ENCODE measurements around the gene CHMP4A.
A peak's percentile ranks its signal among the peaks of the same experiment; 100 is the strongest.
"Not testable (repeated sequence)": the region's sequence is repeated elsewhere in the genome, so short reads cannot be mapped to it uniquely, and the experiment has no call there.

Gene CHMP4A

DNA sequence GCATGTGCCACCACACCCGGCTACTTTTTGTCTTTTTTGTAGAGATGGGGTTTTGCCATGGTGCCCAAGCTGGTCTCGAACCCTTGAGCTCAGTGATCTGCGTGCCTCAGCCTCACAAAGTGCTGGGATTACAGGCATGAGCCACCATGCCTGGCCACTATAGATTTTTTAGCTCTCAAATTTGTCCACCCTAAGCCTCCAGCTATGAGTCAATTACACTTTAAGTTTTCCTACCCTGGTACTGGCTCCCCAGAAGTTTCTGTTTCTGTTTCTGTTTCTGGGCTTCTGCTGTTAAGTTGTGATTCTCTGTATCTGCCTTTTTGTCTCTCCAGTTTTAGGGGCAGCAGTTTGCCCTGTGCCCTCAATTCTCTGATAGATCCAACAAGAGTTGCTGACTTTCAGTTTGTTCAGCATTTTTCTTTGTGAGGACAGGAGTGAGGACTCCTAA is 33.5 kb upstream of the CHMP4A start:
- Histone ChIP-seq H3K4me1 (ENCODE audit: control insufficient read depth in 1 of 2, insufficient read depth in 2 of 2, low read length in 2 of 2) (peaks cover 6 to 18% of the 10 kb centered on the region in 2 donors), H3K9ac (ENCODE audit: low read depth in 1 of 2, low read length in 2 of 2) (peak overlapping the region in 1 of 2 donors; percentile 4), H3K4me3 (ENCODE audit: low read depth in 1 of 2, low read length in 2 of 2) (no peak overlapping the region), H3K27ac (ENCODE audit: low read depth, low read length) (no peak overlapping the region), H3K9me3 (ENCODE audit: control insufficient read depth in 1 of 2, low read length in 2 of 2) (no peaks in the 10 kb centered on the region), H3K27me3 (ENCODE audit: control insufficient read depth in 1 of 2, insufficient read depth in 2 of 2, low read length in 2 of 2) (no peaks in the 10 kb centered on the region), H3K36me3 (ENCODE audit: control insufficient read depth in 1 of 2, insufficient read depth in 2 of 2, low read length in 2 of 2) (no peaks in the 10 kb centered on the region)

DNA sequence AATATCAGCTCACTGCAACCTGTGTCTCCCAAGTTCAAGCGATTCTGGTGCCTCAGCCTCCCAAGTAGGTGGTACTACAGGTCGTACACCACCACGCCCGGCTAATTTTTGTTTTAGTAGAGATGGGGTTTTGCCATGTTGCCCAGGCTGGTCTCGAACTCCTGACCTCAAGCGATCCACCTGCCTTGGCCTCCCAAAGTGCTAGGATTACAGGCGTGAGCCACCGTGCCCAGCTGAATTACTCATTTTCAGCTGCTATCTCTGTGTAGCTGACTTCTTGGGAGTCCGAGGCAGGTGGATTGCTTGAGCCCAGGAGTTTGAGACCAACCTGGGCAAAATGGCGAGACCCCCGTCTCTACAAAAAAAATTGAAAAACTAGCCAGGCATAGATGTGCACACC is 32.1 kb upstream of the CHMP4A start:
- not testable (repeated sequence) for H3K9ac ChIP-seq (ENCODE audit: low read depth in 1 of 2, low read length in 2 of 2); H3K4me3 ChIP-seq (ENCODE audit: low read depth in 1 of 2, low read length in 2 of 2); H3K27ac ChIP-seq (ENCODE audit: low read depth, low read length)

DNA sequence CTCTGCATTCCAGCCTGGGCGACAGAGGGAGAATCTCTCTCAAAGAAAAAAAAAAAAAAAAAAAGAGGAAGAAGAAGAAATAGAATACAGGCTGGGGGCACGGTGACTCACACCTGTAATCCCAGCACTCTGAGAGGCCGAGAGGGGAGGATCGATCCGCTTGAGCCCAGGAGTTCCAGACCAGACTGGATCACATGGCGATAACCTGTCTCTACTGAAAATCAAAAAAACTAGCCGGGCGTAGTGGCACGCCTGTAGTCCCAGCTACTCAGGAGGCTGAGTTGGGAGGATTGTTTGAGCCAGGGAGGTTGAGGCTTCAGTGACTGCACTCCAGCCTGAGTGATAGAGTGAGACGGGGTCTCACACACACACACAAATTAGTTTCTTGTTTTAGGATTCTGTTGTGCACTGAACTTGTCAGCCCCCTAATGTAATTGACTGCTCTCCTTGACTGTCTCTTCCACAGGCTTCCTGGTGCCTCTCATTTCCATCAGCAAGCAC is 30.1 kb upstream of the CHMP4A start:
- H3K4me3 ChIP-seq (ENCODE audit: low read depth in 1 of 2, low read length in 2 of 2) = peak overlapping the region; percentile 84 to 93
- no peaks in the 10 kb centered on the region for H3K27me3 ChIP-seq (ENCODE audit: control insufficient read depth in 1 of 2, insufficient read depth in 2 of 2, low read length in 2 of 2)
- peaks cover 22 to 27% of the 10 kb centered on the region in 2 donors for H3K36me3 ChIP-seq (ENCODE audit: control insufficient read depth in 1 of 2, insufficient read depth in 2 of 2, low read length in 2 of 2)
- no peaks in the 10 kb centered on the region for H3K9me3 ChIP-seq (ENCODE audit: control insufficient read depth in 1 of 2, low read length in 2 of 2)
- H3K9ac ChIP-seq (ENCODE audit: low read depth in 1 of 2, low read length in 2 of 2) = peak overlapping the region; percentile 88 to 99
- peaks cover 34 to 48% of the 10 kb centered on the region in 2 donors for H3K4me1 ChIP-seq (ENCODE audit: control insufficient read depth in 1 of 2, insufficient read depth in 2 of 2, low read length in 2 of 2)
- peak overlapping the region; percentile 100 for H3K27ac ChIP-seq (ENCODE audit: low read depth, low read length)

More for the DNA sequence above, 32.1 kb upstream of the CHMP4A start:
- peaks cover 20 to 32% of the 10 kb centered on the region in 2 donors for H3K4me1 ChIP-seq (ENCODE audit: control insufficient read depth in 1 of 2, insufficient read depth in 2 of 2, low read length in 2 of 2)
- H3K36me3 ChIP-seq (ENCODE audit: control insufficient read depth in 1 of 2, insufficient read depth in 2 of 2, low read length in 2 of 2); H3K27me3 ChIP-seq (ENCODE audit: control insufficient read depth in 1 of 2, insufficient read depth in 2 of 2, low read length in 2 of 2); H3K9me3 ChIP-seq (ENCODE audit: control insufficient read depth in 1 of 2, low read length in 2 of 2): not testable (repeated sequence)

DNA sequence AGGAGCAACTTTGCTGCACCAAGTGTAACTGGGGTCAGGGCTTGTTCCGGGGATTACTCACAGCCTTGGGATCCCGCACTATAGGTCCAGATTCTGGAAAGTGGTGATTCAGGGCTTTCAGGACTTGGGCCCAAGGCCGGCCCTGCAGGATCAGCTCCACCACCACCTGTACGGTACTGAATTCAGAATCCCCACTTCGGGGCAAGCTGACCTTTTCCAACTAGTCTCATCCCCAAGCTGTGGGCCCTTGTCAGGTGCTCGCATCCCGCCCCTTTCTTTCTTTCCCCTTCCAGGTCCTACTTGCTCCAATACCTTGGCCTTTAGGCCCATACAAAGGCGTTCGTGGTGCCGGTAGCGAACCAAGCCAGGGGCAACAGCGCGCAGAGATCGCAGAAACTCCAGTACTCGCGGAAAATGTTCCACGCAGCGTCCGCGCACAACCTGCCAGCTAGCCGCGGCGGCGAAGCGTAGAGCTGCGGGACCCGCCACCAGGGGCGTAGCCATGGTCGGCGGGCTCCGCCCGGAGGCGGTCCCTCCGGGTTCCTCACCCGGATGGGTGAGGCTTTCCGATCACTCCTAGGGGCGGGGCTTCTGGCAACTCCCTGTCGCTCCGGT is 28.6 kb upstream of the CHMP4A start:
- peaks cover 34 to 46% of the 10 kb centered on the region in 2 donors for H3K4me1 ChIP-seq (ENCODE audit: control insufficient read depth in 1 of 2, insufficient read depth in 2 of 2, low read length in 2 of 2)
- H3K36me3 ChIP-seq (ENCODE audit: control insufficient read depth in 1 of 2, insufficient read depth in 2 of 2, low read length in 2 of 2) = peaks cover 36 to 42% of the 10 kb centered on the region in 2 donors
- H3K9ac ChIP-seq (ENCODE audit: low read depth in 1 of 2, low read length in 2 of 2) = peak overlapping the region; percentile 88 to 99
- H3K27ac ChIP-seq (ENCODE audit: low read depth, low read length) = peak overlapping the region; percentile 100
- no peaks in the 10 kb centered on the region for H3K27me3 ChIP-seq (ENCODE audit: control insufficient read depth in 1 of 2, insufficient read depth in 2 of 2, low read length in 2 of 2)
- no peaks in the 10 kb centered on the region for H3K9me3 ChIP-seq (ENCODE audit: control insufficient read depth in 1 of 2, low read length in 2 of 2)
- peak overlapping the region; percentile 84 to 93 for H3K4me3 ChIP-seq (ENCODE audit: low read depth in 1 of 2, low read length in 2 of 2)

DNA sequence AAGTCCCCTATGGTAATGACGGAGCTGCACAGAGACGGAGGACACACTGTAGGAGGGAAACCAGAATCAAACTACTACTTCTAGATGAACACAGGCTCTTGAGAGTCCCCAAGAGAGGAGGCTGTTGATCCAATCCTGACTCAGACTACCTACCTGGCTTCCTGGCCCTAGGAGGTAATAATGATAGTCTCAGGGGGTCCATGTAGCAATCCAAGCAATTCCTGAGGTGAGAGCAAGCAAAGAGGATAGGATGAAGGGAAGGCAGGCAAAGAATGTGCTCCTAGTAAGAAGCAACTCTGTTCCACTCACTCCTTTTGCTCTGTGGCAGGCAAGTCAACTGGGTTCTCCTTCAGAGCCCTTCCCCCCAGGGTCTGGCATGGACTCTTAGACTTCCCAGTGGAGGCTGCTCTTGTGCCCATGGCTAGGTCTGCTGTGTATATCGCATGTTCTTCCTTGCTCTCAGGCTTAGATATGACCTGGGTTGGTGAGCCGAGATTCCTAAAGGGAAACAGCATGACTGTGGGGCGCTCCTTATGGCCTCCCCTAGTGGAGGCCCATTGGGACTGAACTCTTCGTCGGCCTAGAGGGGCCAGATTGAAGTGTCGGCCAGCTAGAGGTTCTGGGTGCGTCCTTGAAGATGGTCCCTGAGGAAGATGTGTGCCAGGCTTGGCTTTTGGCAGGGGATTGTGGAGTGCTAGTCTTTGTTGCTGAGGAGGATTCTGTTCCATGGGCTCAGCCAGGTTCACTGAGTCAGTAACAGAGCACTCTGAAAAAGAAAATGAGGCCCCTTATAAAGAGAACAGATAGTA is 27.0 kb upstream of the CHMP4A start:
- Histone ChIP-seq H3K27ac (ENCODE audit: low read depth, low read length) (no peak overlapping the region), H3K4me1 (ENCODE audit: control insufficient read depth in 1 of 2, insufficient read depth in 2 of 2, low read length in 2 of 2) (peaks cover 34 to 42% of the 10 kb centered on the region in 2 donors), H3K4me3 (ENCODE audit: low read depth in 1 of 2, low read length in 2 of 2) (peak overlapping the region in 1 of 2 donors; percentile 29), H3K27me3 (ENCODE audit: control insufficient read depth in 1 of 2, insufficient read depth in 2 of 2, low read length in 2 of 2) (no peaks in the 10 kb centered on the region), H3K9me3 (ENCODE audit: control insufficient read depth in 1 of 2, low read length in 2 of 2) (no peaks in the 10 kb centered on the region), H3K36me3 (ENCODE audit: control insufficient read depth in 1 of 2, insufficient read depth in 2 of 2, low read length in 2 of 2) (peaks cover 47 to 57% of the 10 kb centered on the region in 2 donors), H3K9ac (ENCODE audit: low read depth in 1 of 2, low read length in 2 of 2) (peak overlapping the region in 1 of 2 donors; percentile 88)

DNA sequence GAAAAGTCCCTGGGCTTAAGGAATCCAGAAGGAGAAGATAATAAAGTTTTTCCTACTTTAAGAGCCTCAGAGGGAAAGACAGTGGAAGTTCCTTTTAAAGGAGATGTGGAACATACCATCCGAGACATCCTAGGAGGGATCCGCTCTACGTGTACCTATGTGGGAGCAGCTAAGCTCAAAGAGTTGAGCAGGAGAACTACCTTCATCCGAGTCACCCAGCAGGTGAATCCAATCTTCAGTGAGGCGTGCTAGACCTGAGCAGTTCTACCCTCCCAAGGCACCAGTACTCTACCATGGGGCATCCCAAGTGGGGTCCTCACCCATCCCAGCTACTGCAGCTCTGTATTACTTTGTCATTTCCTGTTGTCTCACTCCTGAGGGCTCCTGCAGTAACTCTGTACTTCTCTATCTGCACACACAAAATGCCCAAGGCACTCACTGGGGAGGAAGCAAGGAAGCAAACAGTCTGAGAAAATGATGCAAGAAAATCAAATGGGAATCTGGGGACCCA is 25.3 kb upstream of the CHMP4A start:
- Histone ChIP-seq H3K36me3 (ENCODE audit: control insufficient read depth in 1 of 2, insufficient read depth in 2 of 2, low read length in 2 of 2) (peaks cover 47 to 64% of the 10 kb centered on the region in 2 donors), H3K9ac (ENCODE audit: low read depth in 1 of 2, low read length in 2 of 2) (no peak overlapping the region)

DNA sequence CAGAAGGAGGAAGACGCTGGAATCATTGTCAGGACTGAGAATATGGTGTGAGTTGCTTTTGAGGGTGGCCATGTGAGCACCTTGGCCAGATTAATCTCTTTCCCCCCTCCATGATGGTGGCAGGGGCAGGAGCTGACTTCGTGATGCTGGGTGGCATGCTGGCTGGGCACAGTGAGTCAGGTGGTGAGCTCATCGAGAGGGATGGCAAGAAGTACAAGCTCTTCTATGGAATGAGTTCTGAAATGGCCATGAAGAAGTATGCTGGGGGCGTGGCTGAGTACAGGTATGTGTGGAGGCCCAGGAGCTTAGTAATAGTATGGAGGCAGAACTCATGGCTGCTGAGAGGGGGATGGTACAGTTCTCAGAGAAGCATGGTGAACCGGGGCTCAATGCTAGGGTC is 24.8 kb upstream of the CHMP4A start:
- Histone ChIP-seq H3K4me3 (ENCODE audit: low read depth in 1 of 2, low read length in 2 of 2) (no peak overlapping the region), H3K27me3 (ENCODE audit: control insufficient read depth in 1 of 2, insufficient read depth in 2 of 2, low read length in 2 of 2) (no peaks in the 10 kb centered on the region), H3K4me1 (ENCODE audit: control insufficient read depth in 1 of 2, insufficient read depth in 2 of 2, low read length in 2 of 2) (peaks cover 44 to 47% of the 10 kb centered on the region in 2 donors), H3K27ac (ENCODE audit: low read depth, low read length) (no peak overlapping the region), H3K36me3 (ENCODE audit: control insufficient read depth in 1 of 2, insufficient read depth in 2 of 2, low read length in 2 of 2) (peaks cover 47 to 64% of the 10 kb centered on the region in 2 donors), H3K9ac (ENCODE audit: low read depth in 1 of 2, low read length in 2 of 2) (no peak overlapping the region), H3K9me3 (ENCODE audit: control insufficient read depth in 1 of 2, low read length in 2 of 2) (no peaks in the 10 kb centered on the region)

More for the DNA sequence above, 25.3 kb upstream of the CHMP4A start:
- H3K4me1 ChIP-seq (ENCODE audit: control insufficient read depth in 1 of 2, insufficient read depth in 2 of 2, low read length in 2 of 2) = peaks cover 44 to 46% of the 10 kb centered on the region in 2 donors
- H3K27ac ChIP-seq (ENCODE audit: low read depth, low read length) = no peak overlapping the region
- H3K27me3 ChIP-seq (ENCODE audit: control insufficient read depth in 1 of 2, insufficient read depth in 2 of 2, low read length in 2 of 2) = no peaks in the 10 kb centered on the region
- H3K9me3 ChIP-seq (ENCODE audit: control insufficient read depth in 1 of 2, low read length in 2 of 2) = no peaks in the 10 kb centered on the region
- H3K4me3 ChIP-seq (ENCODE audit: low read depth in 1 of 2, low read length in 2 of 2) = no peak overlapping the region

DNA sequence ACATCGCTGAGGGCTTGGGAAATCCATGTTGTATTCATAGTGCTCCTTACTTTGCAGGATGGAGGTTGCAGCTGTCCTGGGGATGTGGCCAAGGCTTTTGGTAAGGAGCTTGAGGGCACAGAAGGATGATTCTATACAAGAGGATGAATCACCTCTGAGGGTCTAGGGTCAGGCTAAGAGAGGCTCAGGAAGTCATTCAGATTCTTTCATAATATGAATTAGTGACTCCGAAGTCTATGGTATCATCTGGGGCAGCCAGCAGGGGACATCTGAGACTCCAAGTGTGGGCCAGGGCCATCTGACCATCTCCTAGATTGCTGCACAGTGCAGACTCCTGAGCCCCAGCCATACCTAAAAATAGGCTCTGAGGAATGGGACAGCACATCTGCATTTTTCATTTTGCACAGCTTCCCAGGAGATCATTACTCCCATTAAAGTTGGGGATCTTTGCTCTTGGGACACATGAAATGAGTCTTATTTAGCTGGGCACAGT is 24.2 kb upstream of the CHMP4A start:
- Histone ChIP-seq H3K4me1 (ENCODE audit: control insufficient read depth in 1 of 2, insufficient read depth in 2 of 2, low read length in 2 of 2) (peaks cover 44 to 48% of the 10 kb centered on the region in 2 donors), H3K27me3 (ENCODE audit: control insufficient read depth in 1 of 2, insufficient read depth in 2 of 2, low read length in 2 of 2) (no peaks in the 10 kb centered on the region), H3K9ac (ENCODE audit: low read depth in 1 of 2, low read length in 2 of 2) (no peak overlapping the region), H3K9me3 (ENCODE audit: control insufficient read depth in 1 of 2, low read length in 2 of 2) (no peaks in the 10 kb centered on the region), H3K27ac (ENCODE audit: low read depth, low read length) (no peak overlapping the region), H3K36me3 (ENCODE audit: control insufficient read depth in 1 of 2, insufficient read depth in 2 of 2, low read length in 2 of 2) (peaks cover 47 to 64% of the 10 kb centered on the region in 2 donors), H3K4me3 (ENCODE audit: low read depth in 1 of 2, low read length in 2 of 2) (no peak overlapping the region)

DNA sequence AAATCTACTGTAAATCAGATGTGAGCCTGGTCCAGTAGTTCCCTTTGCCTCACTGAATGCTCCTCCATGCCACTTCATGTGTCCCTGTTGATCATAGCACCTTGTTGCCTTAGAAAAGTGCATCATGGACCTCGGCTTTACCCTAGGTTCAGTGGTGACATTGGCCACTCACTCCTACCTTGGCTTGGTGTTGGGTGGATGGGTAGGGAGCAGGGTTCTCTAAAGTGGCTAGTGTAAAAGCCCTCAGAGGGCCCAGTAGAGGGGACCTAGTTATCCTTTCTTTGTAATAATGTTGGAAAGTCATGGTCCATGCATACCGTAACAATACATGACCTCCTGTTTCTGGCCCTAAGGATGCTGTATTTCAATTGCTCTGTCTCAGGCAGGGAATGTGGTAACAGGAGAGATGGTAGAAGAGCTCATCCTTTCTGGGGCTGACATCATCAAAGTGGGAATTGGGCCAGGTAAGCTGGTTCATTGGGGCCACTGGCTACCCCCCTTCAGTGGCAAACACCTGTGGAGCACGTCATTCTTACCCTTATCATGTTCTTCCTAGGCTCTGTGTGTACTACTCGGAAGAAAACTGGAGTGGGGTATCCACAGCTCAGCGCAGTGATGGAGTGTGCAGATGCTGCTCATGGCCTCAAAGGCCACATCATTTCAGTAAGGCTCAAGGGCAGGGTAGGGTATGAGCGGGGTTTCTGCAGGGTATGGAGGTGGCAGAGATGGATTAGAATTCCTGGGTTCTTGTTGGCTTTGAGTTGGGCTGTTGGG is 23.6 kb upstream of the CHMP4A start:
- Histone ChIP-seq H3K27ac (ENCODE audit: low read depth, low read length) (no peak overlapping the region), H3K27me3 (ENCODE audit: control insufficient read depth in 1 of 2, insufficient read depth in 2 of 2, low read length in 2 of 2) (no peaks in the 10 kb centered on the region), H3K9me3 (ENCODE audit: control insufficient read depth in 1 of 2, low read length in 2 of 2) (no peaks in the 10 kb centered on the region), H3K9ac (ENCODE audit: low read depth in 1 of 2, low read length in 2 of 2) (no peak overlapping the region), H3K4me3 (ENCODE audit: low read depth in 1 of 2, low read length in 2 of 2) (no peak overlapping the region), H3K4me1 (ENCODE audit: control insufficient read depth in 1 of 2, insufficient read depth in 2 of 2, low read length in 2 of 2) (peaks cover 43 to 48% of the 10 kb centered on the region in 2 donors), H3K36me3 (ENCODE audit: control insufficient read depth in 1 of 2, insufficient read depth in 2 of 2, low read length in 2 of 2) (peaks cover 47 to 64% of the 10 kb centered on the region in 2 donors)
